Right lobe of liver (tissue), 6 donors: Measurements from ENCODE around the gene CHRNA1. TPM values are rescaled to one million over a fixed set of nuclear protein-coding genes. Genes with fewer than 3 reads are reported as not detected.

Experiments
- ATAC-seq, 4 donors: fragments of 200-7000 bp; cut with Tn5 transposase; one replicate each; pipeline ENCODE4 v1.9.1; 2020; ENCODE audit warnings: mild to moderate bottlenecking in 4 of 4, moderate library complexity in 4 of 4
- DNase-seq, 3 donors: peaks; one replicate each; pipeline ENCODE4 v3.0.0-alpha.2; 2020
- H3K27ac ChIP-seq, 3 donors: fragments of 200-600 bp; one replicate each; pipeline ENCODE4 v1.8.0; 2022
- H3K27me3 ChIP-seq, 2 donors: fragments of 200-600 bp; one replicate each; pipeline ENCODE4 v1.8.0; 2022
- H3K36me3 ChIP-seq, 4 donors: fragments of 200-600 bp; sonication (generic) in 1 of 4; one replicate each; pipeline versions ENCODE4 v1.5.1 to v1.8.0; 2017 to 2022; ENCODE audit warnings: control low read depth in 1 of 4
- H3K4me1 ChIP-seq, 4 donors: fragments of 200-600 bp; sonication (generic) in 1 of 4; one replicate each; pipeline versions ENCODE4 v1.5.1 to v1.8.0; 2017 to 2022; ENCODE audit warnings: control low read depth in 1 of 4
- H3K4me3 ChIP-seq, 3 donors: fragments of 200-600 bp; one replicate each; pipeline ENCODE4 v1.8.0; 2022
- H3K9me3 ChIP-seq, 4 donors: fragments of 200-600 bp; sonication (generic) in 1 of 4; one replicate each; pipeline versions ENCODE4 v1.5.1 to v1.8.0; 2017 to 2022; ENCODE audit warnings: control low read depth in 1 of 4
- CTCF ChIP-seq, 4 donors: fragments of 200-600 bp in 3 of 4; fragments of 450-650 bp in 1 of 4; IDR thresholded peaks; one replicate each; pipeline versions ENCODE4 v1.5.1 to v1.8.0; 2016 to 2022; ENCODE audit warnings: antibody characterized with exemption in 4 of 4, mild to moderate bottlenecking in 2 of 4
- POLR2A ChIP-seq: fragments of 450-650 bp; IDR thresholded peaks from one replicate; pipeline ENCODE4 v1.6.1; 2017; ENCODE audit warnings: antibody characterized with exemption, mild to moderate bottlenecking
- WGBS: methylation state at CpG from one replicate; pipeline ENCODE4 v1.1.6; 2018; ENCODE audit warnings: low coverage, low lambda C conversion rate; ENCODE audit not compliant: insufficient coverage; ENCODE audit errors: missing lambda C conversion rate; 5-methylcytosine and 5-hydroxymethylcytosine counted together
- intact Hi-C, 2 donors: fragments of 100-400 bp; cut with DNase I; formaldehyde crosslinking; loops; one replicate each; pipeline versions ENCODE4 v1.11.2 to v1.14.1; 2022
- total RNA-seq, 6 experiments: library from RNA; depleted of rRNA in 2 of 6; stranded (reverse); fragments of >200 nt in 2 of 6; fragmentation: NEBNext Ultra II Directional in 3 of 6; extraction: Animal tissue kit (Norgen Biotek cat#: 25700) in 3 of 6; gene quantifications; one replicate each; pipeline versions ENCODE4 v1.1.0 to v1.2.4, GENCODE V29; 2016 to 2023
- donor health status: DM: no; HTN: yes; CAD: no.
- donor health status: DM: no; HTN: no; CAD: no.
- donor health status: DM: no; HTN: no; CAD: no.
- donor health status: DM: no; HTN: yes; CAD: no.
- donor health status: DM: no; HTN: yes; CAD: no.

CHRNA1 gene
- total RNA-seq, 6 experiments from 2014 or later: 0.19 TPM; not detected in 5

DNA sequence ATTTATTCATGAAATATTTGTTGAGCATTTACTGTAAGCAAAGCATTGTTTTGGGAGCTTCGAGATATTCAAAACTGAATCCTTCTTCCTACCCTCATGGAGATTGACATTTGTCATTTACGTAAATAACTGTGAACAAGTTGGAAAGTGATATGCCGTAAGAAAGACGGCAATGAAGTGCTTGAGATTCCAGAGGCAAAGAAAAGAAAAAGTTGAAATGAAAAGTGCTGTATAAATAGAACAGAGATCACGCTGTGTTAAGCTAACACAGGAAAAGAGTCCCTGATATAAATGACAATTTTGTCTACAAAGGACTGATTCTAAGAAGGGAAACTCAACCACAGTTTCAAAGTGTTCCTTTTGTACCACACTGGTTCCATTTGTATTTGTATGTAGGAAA is 1.8 kb downstream of the CHRNA1 start:
- H3K36me3 ChIP-seq: no peaks in the 10 kb centered on the region
- no peak for TF ChIP-seq CTCF (IDR thresholded peaks at IDR 0.05)
- no peak for TF ChIP-seq POLR2A
- no peak overlapping the region for H3K27ac ChIP-seq
- no peaks in the 10 kb centered on the region for H3K9me3 ChIP-seq
- ATAC-seq (no peak), DNase-seq (no peak)
- no peaks in the 10 kb centered on the region for H3K27me3 ChIP-seq
- no peaks in the 10 kb centered on the region for H3K4me1 ChIP-seq
- intact Hi-C loops: no loop called here
- WGBS: 46% methylated on average over 4 of the region's 5 CpGs
- H3K4me3 ChIP-seq: no peak overlapping the region

DNA sequence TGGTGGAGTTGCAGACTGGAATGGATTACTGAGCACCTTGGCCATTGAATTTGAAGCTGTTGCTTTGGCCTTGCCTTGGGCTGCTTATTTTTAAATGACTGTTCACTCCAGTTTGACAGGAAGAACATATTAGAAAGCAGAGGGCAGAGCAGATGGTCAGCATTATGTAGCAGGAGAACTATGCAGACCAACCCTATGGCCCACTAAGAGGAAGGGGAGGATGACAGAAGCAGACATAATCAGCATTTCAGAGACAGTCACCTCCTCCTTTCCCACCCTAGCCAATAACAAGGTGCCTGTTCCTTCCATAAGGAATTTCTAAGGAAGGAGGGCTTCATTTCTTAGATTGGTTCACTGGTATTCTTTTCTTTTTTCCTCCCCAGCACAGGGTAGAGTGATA is 2.4 kb downstream of the CHRNA1 start:
- TF ChIP-seq POLR2A (no peak), CTCF (IDR thresholded peaks at IDR 0.05) (no peak)
- H3K9me3 ChIP-seq: no peaks in the 10 kb centered on the region
- H3K4me3 ChIP-seq: no peak overlapping the region
- no peak overlapping the region for H3K27ac ChIP-seq
- no peaks in the 10 kb centered on the region for H3K36me3 ChIP-seq
- intact Hi-C loops: no loop called here
- DNase-seq (no peak), ATAC-seq (no peak)
- H3K4me1 ChIP-seq: no peaks in the 10 kb centered on the region
- H3K27me3 ChIP-seq: no peaks in the 10 kb centered on the region

DNA sequence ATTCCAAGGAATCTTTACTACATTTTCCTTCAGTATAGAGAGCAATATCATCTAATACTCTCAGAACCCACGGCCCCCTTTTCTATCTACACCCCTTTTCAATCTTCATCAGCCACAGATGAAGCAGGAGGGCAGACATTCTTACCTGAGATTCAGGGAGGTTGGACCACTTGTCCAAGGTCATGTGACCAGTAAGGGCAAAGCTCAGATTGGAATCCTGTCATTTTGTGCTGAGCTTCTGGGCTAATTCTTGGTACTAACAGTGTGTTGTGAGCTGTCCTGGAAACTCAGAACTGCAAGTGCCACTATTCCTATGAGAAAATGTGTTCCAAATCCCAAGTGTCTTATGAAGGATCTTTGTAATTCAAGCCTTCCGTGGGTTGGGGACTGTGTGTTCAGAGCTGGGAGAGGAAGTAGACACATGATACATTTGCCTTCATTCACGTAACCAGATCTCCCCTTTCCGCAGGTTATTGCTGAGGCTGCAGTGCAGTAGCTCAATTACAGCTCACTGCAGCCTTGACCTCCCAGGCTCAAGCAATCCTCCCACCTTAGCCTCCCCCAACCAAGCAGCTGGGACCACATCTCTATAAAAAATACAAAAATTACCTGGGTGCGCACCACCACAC is 3.3 kb downstream of the CHRNA1 start:
- intact Hi-C loops: no loop called here
- Histone ChIP-seq H3K4me3 (no peak overlapping the region), H3K36me3 (no peaks in the 10 kb centered on the region), H3K4me1 (no peaks in the 10 kb centered on the region), H3K27ac (no peak overlapping the region), H3K27me3 (no peaks in the 10 kb centered on the region), H3K9me3 (no peaks in the 10 kb centered on the region)
- ATAC-seq: no peak
- TF ChIP-seq POLR2A (no peak), CTCF (IDR thresholded peaks at IDR 0.05) (no peak)
- 92% methylated on average over 2 of the region's 5 CpGs for WGBS
- DNase-seq: no peak

- intact Hi-C loops: no loop called here
- 14% methylated on average over 3 of the region's 11 CpGs for WGBS
- Histone ChIP-seq H3K9me3 (no peaks in the 10 kb centered on the region), H3K4me3 (no peak overlapping the region), H3K27me3 (no peaks in the 10 kb centered on the region), H3K4me1 (no peaks in the 10 kb centered on the region), H3K27ac (no peak overlapping the region), H3K36me3 (no peaks in the 10 kb centered on the region)
- DNase-seq (no peak), ATAC-seq (peak in 3 of 4 donors; percentile 16 to 35 (median 19))
- TF ChIP-seq CTCF (IDR thresholded peaks at IDR 0.05): no peak
- no peak for TF ChIP-seq POLR2A
These were observed 4.7 kb downstream of the CHRNA1 start for GRCh38 chr2:174759381-174760065.
